Ovary (tissue), 3 donors: Measurements from ENCODE around the gene DDX25.

Source experiments
- CTCF ChIP-seq, 3 donors: fragments of 450-650 bp in 2 of 3; fragments of 200-600 bp in 1 of 3; IDR thresholded peaks; one replicate each; pipeline versions ENCODE4 v1.5.1 to v1.8.0; 2016 to 2022; ENCODE audit warnings: antibody characterized with exemption in 3 of 3, mild to moderate bottlenecking in 1 of 3
- EP300 ChIP-seq: sonication (generic); formaldehyde crosslinking; IDR thresholded peaks from one replicate; pipeline ENCODE4 v1.6.1; 2017; ENCODE audit warnings: antibody characterized with exemption
- POLR2A ChIP-seq: fragments of 450-650 bp; IDR thresholded peaks from one replicate; pipeline ENCODE4 v1.6.1; 2017; ENCODE audit warnings: antibody characterized with exemption, mild to moderate bottlenecking, moderate library complexity
- donor health status: DM: no; HTN: no; CAD: no.

GRCh38 chr11:125958872-125959400, 54.6 kb downstream of the DDX25 start:
- TF ChIP-seq POLR2A (no peak), CTCF (IDR thresholded peaks at IDR 0.05) (no peak), EP300 (no peak)
